LNCAP (cell line): ENCODE data around the gene PLXNB2.

Experiments
- TF ChIP-seq, protein P1 (sequence below): fragments of 450-650 bp; IDR thresholded peaks from 2 replicates; pipeline ENCODE4 v1.5.1; 2017; ENCODE audit warnings: mild to moderate bottlenecking

PLXNB2 gene

DNA sequence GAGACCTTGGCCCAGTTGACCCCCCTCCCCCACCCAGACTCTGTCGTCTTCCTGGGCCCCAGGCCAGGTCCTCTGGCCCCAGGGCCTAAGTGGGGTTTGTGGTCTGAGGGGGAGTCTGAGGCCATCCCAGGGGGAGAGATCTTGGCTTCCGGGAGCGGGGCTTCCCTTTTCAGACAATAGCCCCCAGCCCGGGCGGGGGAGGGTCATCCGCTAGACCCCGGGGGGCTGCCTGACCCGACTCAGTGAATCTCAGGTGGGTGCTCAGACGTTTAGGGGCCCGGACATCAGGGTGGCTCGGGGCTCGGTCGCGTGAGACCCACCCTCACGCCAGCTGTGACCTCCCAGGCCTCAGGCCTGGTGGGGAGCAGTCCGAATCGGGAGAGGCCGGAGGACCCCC, 37.9 kb downstream of the PLXNB2 start:
- TF ChIP-seq, protein P1, sequence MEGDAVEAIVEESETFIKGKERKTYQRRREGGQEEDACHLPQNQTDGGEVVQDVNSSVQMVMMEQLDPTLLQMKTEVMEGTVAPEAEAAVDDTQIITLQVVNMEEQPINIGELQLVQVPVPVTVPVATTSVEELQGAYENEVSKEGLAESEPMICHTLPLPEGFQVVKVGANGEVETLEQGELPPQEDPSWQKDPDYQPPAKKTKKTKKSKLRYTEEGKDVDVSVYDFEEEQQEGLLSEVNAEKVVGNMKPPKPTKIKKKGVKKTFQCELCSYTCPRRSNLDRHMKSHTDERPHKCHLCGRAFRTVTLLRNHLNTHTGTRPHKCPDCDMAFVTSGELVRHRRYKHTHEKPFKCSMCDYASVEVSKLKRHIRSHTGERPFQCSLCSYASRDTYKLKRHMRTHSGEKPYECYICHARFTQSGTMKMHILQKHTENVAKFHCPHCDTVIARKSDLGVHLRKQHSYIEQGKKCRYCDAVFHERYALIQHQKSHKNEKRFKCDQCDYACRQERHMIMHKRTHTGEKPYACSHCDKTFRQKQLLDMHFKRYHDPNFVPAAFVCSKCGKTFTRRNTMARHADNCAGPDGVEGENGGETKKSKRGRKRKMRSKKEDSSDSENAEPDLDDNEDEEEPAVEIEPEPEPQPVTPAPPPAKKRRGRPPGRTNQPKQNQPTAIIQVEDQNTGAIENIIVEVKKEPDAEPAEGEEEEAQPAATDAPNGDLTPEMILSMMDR: no peak

DNA sequence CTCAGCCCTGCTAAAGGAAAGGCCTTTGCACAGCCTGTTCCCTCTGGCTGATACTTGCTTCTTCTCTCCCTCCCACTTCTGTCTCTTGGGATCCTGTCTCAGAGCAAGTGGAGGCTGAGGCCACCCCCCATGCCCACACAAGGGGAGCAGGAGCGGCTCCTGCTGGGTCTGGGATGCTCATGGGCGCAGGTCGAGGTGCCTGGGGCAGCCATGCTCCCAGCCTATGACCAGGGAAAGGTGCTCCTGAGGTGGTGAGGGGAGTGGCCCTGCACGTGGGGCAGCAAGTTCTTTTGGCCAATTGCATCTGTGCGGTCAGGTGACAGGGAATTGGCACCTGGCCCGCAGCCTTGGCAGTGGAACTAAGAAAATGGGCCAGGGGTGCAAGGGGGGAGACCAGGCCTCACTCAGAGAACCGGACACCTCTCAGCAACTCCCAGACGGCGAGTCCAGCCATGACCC, 38.8 kb downstream of the PLXNB2 start:
- TF ChIP-seq, protein P1: no peak

DNA sequence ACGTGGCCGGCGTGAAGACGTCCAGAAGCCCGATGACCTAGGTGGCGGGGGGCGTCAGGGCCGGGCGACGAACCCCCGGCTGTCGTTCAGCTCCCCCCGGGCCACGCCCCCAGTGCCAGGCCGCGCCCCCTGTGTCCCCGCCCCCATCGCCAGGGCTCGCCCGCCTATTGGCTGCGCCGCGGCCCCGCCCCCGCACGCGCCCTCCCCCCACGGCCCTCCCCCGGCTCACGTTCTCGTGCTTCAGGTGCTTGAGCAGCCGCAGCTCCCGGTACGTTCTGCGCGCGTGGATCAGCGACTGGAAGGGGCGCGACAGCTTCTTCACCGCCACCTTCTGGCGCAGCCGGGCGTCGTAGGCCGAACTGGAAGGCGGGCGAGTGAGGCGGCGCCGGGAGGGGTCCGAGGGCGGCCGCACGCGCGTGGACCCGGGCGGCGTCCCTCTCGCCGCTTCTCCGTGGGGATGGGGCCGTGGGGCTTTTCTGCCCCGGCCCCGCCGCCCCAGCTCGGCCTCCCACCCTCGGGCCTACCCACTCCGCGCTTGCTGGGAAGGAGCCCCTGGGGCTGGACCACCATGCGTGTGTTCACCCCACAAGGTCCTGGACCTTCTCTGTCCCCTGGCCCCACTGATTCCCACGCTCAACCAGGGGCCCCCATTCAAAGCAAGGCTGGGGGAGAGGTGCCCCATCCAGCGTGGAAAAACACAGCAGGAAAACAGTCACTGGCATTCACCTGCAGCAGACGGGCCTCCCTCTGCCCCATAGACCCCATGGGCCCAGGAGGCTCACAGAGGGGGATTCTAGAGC, 39.7 kb downstream of the PLXNB2 start:
- TF ChIP-seq, protein P1: no peak

GRCh38 chr22:50266994-50267393, 40.5 kb downstream of the PLXNB2 start:
- TF ChIP-seq, protein P1: no peak

- TF ChIP-seq, protein P1: no peak
Measured at GRCh38 chr22:50264946-50265669, 42.3 kb downstream of the PLXNB2 start.

- TF ChIP-seq, protein P1: no peak
Measured at GRCh38 chr22:50264104-50264745, 43.2 kb downstream of the PLXNB2 start.

- TF ChIP-seq, protein P1: no peak
Measured at GRCh38 chr22:50262973-50263617, 44.4 kb downstream of the PLXNB2 start.
